NCI-H69 (cell line): ENCODE measurements around the gene GCDH.
"Not testable (repeated sequence)": the region's sequence is repeated elsewhere in the genome, so short reads cannot be mapped to it uniquely, and the experiment has no call there.

Source experiments
- DNase-seq: peaks from one replicate; lab custom pipeline; 2025; lab: John Stamatoyannopoulos, UW

The GCDH gene

GRCh38 chr19:12872941-12873890 lies 17.7 kb upstream of the GCDH start:
- DNase-seq, result peak; percentile 19

- no peak for DNase-seq
These were observed 16.8 kb upstream of the GCDH start for GRCh38 chr19:12873891-12874745.

GRCh38 chr19:12875086-12875485 lies 15.9 kb upstream of the GCDH start:
- no peak for DNase-seq

- peak; percentile 76 for DNase-seq
These were observed 10.3 kb upstream of the GCDH start for GRCh38 chr19:12880551-12881171.

- peak; percentile 99 for DNase-seq
These were observed 9.7 kb upstream of the GCDH start, which contains the start of gene DNASE2 for GRCh38 chr19:12881172-12881808. Gene DNASE2 (minus strand): TSS chr19:12881449. CDS start chr19:12881375, 74 bp downstream.

GRCh38 chr19:12882589-12882988 lies 8.4 kb upstream of the GCDH start:
- DNase-seq, result no peak

GRCh38 chr19:12884202-12884601 lies 6.8 kb upstream of the GCDH start:
- no peak for DNase-seq

GRCh38 chr19:12884627-12884925 lies 6.4 kb upstream of the GCDH start:
- DNase-seq, result no peak

GRCh38 chr19:12884926-12885748 lies 5.8 kb upstream of the GCDH start:
- DNase-seq, result peak; percentile 99

- DNase-seq, result peak; percentile 78
These were observed 5.0 kb upstream of the GCDH start for GRCh38 chr19:12885749-12886650.

- no peak for DNase-seq
These were observed 4.3 kb upstream of the GCDH start for GRCh38 chr19:12886651-12886968.

- DNase-seq, result no peak
These were observed 3.8 kb upstream of the GCDH start, which contains the start of gene KLF1 for GRCh38 chr19:12886969-12887747. Gene KLF1 (minus strand): TSS chr19:12887201. CDS start chr19:12887140, 61 bp downstream.

GRCh38 chr19:12888006-12888603 lies 2.9 kb upstream of the GCDH start:
- DNase-seq, result no peak

- not testable (repeated sequence) for DNase-seq
These were observed 617 bp upstream of the GCDH start for GRCh38 chr19:12890299-12890786.

- DNase-seq, result peak; percentile 33
These were observed 627 bp downstream of the GCDH start for GRCh38 chr19:12891553-12892021.

GRCh38 chr19:12893582-12893981 lies 2.6 kb downstream of the GCDH start:
- no peak for DNase-seq

GRCh38 chr19:12896460-12896859 lies 5.5 kb downstream of the GCDH start:
- no peak for DNase-seq

- DNase-seq, result no peak
These were observed 9.0 kb downstream of the GCDH start for GRCh38 chr19:12899891-12900518.
